Measurements from ENCODE around the gene MARVELD3.
A peak's percentile ranks its signal among the peaks of the same experiment; 100 is the strongest.
"Not testable (repeated sequence)": the region's sequence is repeated elsewhere in the genome, so short reads cannot be mapped to it uniquely, and the experiment has no call there.

MARVELD3 gene

GRCh38 chr16:71626018-71626857, at the start of gene MARVELD3:
MARVELD3 (plus strand) TSS chr16:71626184; CDS start chr16:71626230, 46 bp downstream.
- DNase-seq = peak; percentile 49

- DNase-seq = no peak
Observed at GRCh38 chr16:71576971-71577370, 49.0 kb upstream of the MARVELD3 start, which contains the start of gene TAT. TAT (minus strand) TSS chr16:71577092; CDS start chr16:71576415, 677 bp downstream.

GRCh38 chr16:71582553-71582848, 43.5 kb upstream of the MARVELD3 start:
- DNase-seq = not testable (repeated sequence)

- no peak for DNase-seq
Observed at GRCh38 chr16:71584543-71585317, 41.3 kb upstream of the MARVELD3 start.

- peak; percentile 56 for DNase-seq
Observed at GRCh38 chr16:71585318-71585703, 40.7 kb upstream of the MARVELD3 start.

- not testable (repeated sequence) for DNase-seq
Observed at GRCh38 chr16:71589334-71589733, 36.6 kb upstream of the MARVELD3 start.

- not testable (repeated sequence) for DNase-seq
Observed at GRCh38 chr16:71590071-71590470, 35.9 kb upstream of the MARVELD3 start.

GRCh38 chr16:71590584-71590983, 35.4 kb upstream of the MARVELD3 start:
- DNase-seq = no peak

GRCh38 chr16:71591917-71592316, 34.1 kb upstream of the MARVELD3 start:
- no peak for DNase-seq

- no peak for DNase-seq
Observed at GRCh38 chr16:71593048-71593999, 32.7 kb upstream of the MARVELD3 start.

- no peak for DNase-seq
Observed at GRCh38 chr16:71594000-71594646, 31.9 kb upstream of the MARVELD3 start.

GRCh38 chr16:71595340-71595826, 30.6 kb upstream of the MARVELD3 start:
- DNase-seq = not testable (repeated sequence)

GRCh38 chr16:71598426-71598825, 27.6 kb upstream of the MARVELD3 start:
- not testable (repeated sequence) for DNase-seq

- no peak for DNase-seq
Observed at GRCh38 chr16:71600822-71601221, 25.2 kb upstream of the MARVELD3 start.

GRCh38 chr16:71609066-71609465, 16.9 kb upstream of the MARVELD3 start:
- DNase-seq = no peak

- no peak for DNase-seq
Observed at GRCh38 chr16:71610447-71610846, 15.5 kb upstream of the MARVELD3 start.

- DNase-seq = peak; percentile 52
Observed at GRCh38 chr16:71610936-71611871, 14.8 kb upstream of the MARVELD3 start.

- not testable (repeated sequence) for DNase-seq
Observed at GRCh38 chr16:71614956-71615355, 11.0 kb upstream of the MARVELD3 start.

- no peak for DNase-seq
Observed at GRCh38 chr16:71618429-71618828, 7.6 kb upstream of the MARVELD3 start.

- DNase-seq = no peak
Observed at GRCh38 chr16:71622088-71622487, 3.9 kb upstream of the MARVELD3 start.

GRCh38 chr16:71623597-71623996, 2.4 kb upstream of the MARVELD3 start:
- no peak for DNase-seq

Data from NCI-H526 treated with DMSO at 0.1 percent for 48 hours (cell line).